ENCODE measurements around the gene FLNB. TPM values are rescaled to one million over a fixed set of nuclear protein-coding genes. Genes with fewer than 3 reads are reported as not detected.
A peak's percentile ranks its signal among the peaks of the same experiment; 100 is the strongest.

The FLNB gene
- total RNA-seq, 1 donor from 2014 or later, result 32.0 TPM

DNA sequence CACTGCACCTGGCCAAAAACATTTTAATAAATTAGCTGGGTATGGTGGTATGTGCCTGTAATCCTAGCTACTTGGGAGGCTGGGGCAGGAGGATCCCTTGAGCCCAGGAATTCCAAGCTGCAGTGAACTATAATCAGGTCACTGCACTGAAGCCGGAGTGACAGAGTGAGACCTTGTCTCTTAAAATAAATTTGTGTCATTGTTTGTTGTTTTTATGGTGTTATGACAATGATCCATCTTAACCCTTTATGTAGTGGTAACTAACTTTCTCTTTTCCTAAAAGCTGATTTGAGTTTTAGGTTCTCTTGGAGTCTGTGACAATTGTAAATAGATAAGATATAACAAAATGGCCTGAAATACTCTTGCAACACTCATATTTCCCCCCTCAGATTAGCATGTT, 20.7 kb downstream of the FLNB start:
- peaks cover 16% of the 10 kb centered on the region for H3K4me1 ChIP-seq
- H3K9ac ChIP-seq, result no peak overlapping the region
- no peak overlapping the region for H3K4me3 Mint-ChIP-seq
- peaks cover 14% of the 10 kb centered on the region for H3K4me1 Mint-ChIP-seq
- DNase-seq (ENCODE audit: low spot score), result no peak
- H3K9me3 Mint-ChIP-seq, result no peaks in the 10 kb centered on the region
- no peaks in the 10 kb centered on the region for H3K9me3 ChIP-seq (ENCODE audit: low read depth)
- H2AFZ ChIP-seq (replicated peaks), result no peak overlapping the region
- H3K79me2 ChIP-seq (ENCODE audit: low read depth), result peaks cover 67% of the 10 kb centered on the region
- H4K20me1 ChIP-seq (ENCODE audit: low read depth), result peaks cover 26% of the 10 kb centered on the region
- TF ChIP-seq EZH2phosphoT487 (IDR thresholded peaks at IDR 0.05), result no peak
- TF ChIP-seq, protein P1, sequence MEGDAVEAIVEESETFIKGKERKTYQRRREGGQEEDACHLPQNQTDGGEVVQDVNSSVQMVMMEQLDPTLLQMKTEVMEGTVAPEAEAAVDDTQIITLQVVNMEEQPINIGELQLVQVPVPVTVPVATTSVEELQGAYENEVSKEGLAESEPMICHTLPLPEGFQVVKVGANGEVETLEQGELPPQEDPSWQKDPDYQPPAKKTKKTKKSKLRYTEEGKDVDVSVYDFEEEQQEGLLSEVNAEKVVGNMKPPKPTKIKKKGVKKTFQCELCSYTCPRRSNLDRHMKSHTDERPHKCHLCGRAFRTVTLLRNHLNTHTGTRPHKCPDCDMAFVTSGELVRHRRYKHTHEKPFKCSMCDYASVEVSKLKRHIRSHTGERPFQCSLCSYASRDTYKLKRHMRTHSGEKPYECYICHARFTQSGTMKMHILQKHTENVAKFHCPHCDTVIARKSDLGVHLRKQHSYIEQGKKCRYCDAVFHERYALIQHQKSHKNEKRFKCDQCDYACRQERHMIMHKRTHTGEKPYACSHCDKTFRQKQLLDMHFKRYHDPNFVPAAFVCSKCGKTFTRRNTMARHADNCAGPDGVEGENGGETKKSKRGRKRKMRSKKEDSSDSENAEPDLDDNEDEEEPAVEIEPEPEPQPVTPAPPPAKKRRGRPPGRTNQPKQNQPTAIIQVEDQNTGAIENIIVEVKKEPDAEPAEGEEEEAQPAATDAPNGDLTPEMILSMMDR (IDR thresholded peaks at IDR 0.05), result no peak
- no peak for TF ChIP-seq EZH2 (IDR thresholded peaks at IDR 0.05)
- no peak overlapping the region for H3K4me2 ChIP-seq
- no peaks in the 10 kb centered on the region for H3K27me3 ChIP-seq
- no peaks in the 10 kb centered on the region for H3K36me3 Mint-ChIP-seq
- peaks cover 15% of the 10 kb centered on the region for H3F3A ChIP-seq (ENCODE audit: low read depth)
- H3K27me3 Mint-ChIP-seq (ENCODE audit: insufficient read depth, low read depth), result no peaks in the 10 kb centered on the region
- H3K36me3 ChIP-seq, result no peaks in the 10 kb centered on the region
- H3K27ac Mint-ChIP-seq, result no peak overlapping the region
- H3K27ac ChIP-seq, result no peak overlapping the region
- H3K4me3 ChIP-seq, result no peak overlapping the region

GRCh38 chr3:58029842-58030584, 21.8 kb downstream of the FLNB start:
- H3K36me3 Mint-ChIP-seq, result no peaks in the 10 kb centered on the region
- TF ChIP-seq EZH2phosphoT487 (IDR thresholded peaks at IDR 0.05) (no peak), EZH2 (IDR thresholded peaks at IDR 0.05) (no peak)
- TF ChIP-seq, protein P1 (IDR thresholded peaks at IDR 0.05), result no peak
- Histone ChIP-seq H3K4me2 (no peak overlapping the region), H3K4me3 (no peak overlapping the region), H3K79me2 (ENCODE audit: low read depth) (peaks cover 61% of the 10 kb centered on the region), H4K20me1 (ENCODE audit: low read depth) (peaks cover 23% of the 10 kb centered on the region), H3K4me1 (peaks cover 21% of the 10 kb centered on the region), H3K27ac (peak overlapping the region; percentile 39), H3K36me3 (no peaks in the 10 kb centered on the region), H3K9me3 (ENCODE audit: low read depth) (no peaks in the 10 kb centered on the region), H3F3A (ENCODE audit: low read depth) (peaks cover 16% of the 10 kb centered on the region), H3K9ac (no peak overlapping the region), H2AFZ (replicated peaks) (no peak overlapping the region), H3K27me3 (no peaks in the 10 kb centered on the region)
- H3K27ac Mint-ChIP-seq, result no peak overlapping the region
- H3K4me3 Mint-ChIP-seq, result no peak overlapping the region
- H3K27me3 Mint-ChIP-seq (ENCODE audit: insufficient read depth, low read depth), result no peaks in the 10 kb centered on the region
- no peak for DNase-seq (ENCODE audit: low spot score)
- H3K4me1 Mint-ChIP-seq, result peaks cover 17% of the 10 kb centered on the region
- no peaks in the 10 kb centered on the region for H3K9me3 Mint-ChIP-seq

DNA sequence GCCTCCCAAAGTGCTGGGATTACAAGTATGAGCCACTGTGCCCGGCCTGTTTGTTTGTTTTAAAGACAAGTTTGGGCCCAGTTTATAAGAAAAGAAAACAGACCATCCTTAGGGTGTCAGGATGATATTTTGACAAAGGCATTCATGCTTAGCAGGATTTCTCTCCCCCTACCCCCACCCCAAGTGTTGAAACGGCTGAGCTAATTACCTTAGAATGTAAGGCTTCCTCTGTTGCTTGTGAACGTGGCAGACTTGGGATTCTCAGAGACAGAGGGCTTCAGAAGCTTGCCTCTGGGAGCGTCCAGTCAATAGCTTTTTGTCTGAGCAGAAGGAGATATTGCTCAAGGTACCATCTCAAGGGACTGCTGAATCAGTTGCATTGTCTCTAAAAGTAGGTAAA, 24.0 kb downstream of the FLNB start:
- Histone ChIP-seq H2AFZ (replicated peaks) (no peak overlapping the region), H3K27me3 (no peaks in the 10 kb centered on the region), H4K20me1 (ENCODE audit: low read depth) (peaks cover 18% of the 10 kb centered on the region), H3K36me3 (no peaks in the 10 kb centered on the region), H3K9me3 (ENCODE audit: low read depth) (no peaks in the 10 kb centered on the region), H3F3A (ENCODE audit: low read depth) (peaks cover 25% of the 10 kb centered on the region), H3K4me1 (peaks cover 29% of the 10 kb centered on the region), H3K4me3 (no peak overlapping the region), H3K4me2 (no peak overlapping the region), H3K9ac (no peak overlapping the region), H3K79me2 (ENCODE audit: low read depth) (peaks cover 40% of the 10 kb centered on the region), H3K27ac (no peak overlapping the region)
- DNase-seq (ENCODE audit: low spot score), result no peak
- Mint-ChIP-seq H3K27ac (no peak overlapping the region), H3K4me3 (no peak overlapping the region), H3K9me3 (no peaks in the 10 kb centered on the region), H3K27me3 (ENCODE audit: insufficient read depth, low read depth) (peaks cover under 1% of the 10 kb centered on the region), H3K4me1 (peaks cover 12% of the 10 kb centered on the region), H3K36me3 (no peaks in the 10 kb centered on the region)
- no peak for TF ChIP-seq EZH2phosphoT487 (IDR thresholded peaks at IDR 0.05)
- TF ChIP-seq, protein P1 (IDR thresholded peaks at IDR 0.05), result no peak
- no peak for TF ChIP-seq EZH2 (IDR thresholded peaks at IDR 0.05)
